GM20431 (cell line): Measurements from ENCODE around the gene HCRT.
"Not testable (repeated sequence)": the region's sequence is repeated elsewhere in the genome, so short reads cannot be mapped to it uniquely, and the experiment has no call there.

Source experiments
- in situ Hi-C: fragments of 300-500 bp; cut with MseI, MboI; formaldehyde crosslinking; loops from one replicate; pipeline ENCODE4 v1.15.0; 2020; ENCODE audit warnings: low sequenced_read_pairs; ENCODE audit not compliant: unreplicated experiment

HCRT gene

GRCh38 chr17:42153919-42154742 lies 31.1 kb downstream of the HCRT start:
- in situ Hi-C loops: no loop called here

- in situ Hi-C loops: no loop called here
Measured at GRCh38 chr17:42146911-42147607, 38.2 kb downstream of the HCRT start.

GRCh38 chr17:42143138-42143537 lies 42.1 kb downstream of the HCRT start:
- in situ Hi-C loops: not testable (repeated sequence)

- in situ Hi-C loops: no loop called here
Measured at GRCh38 chr17:42142371-42142896, 42.8 kb downstream of the HCRT start.

GRCh38 chr17:42141382-42141781 lies 43.9 kb downstream of the HCRT start:
- in situ Hi-C loops: no loop called here

- in situ Hi-C loops: not testable (repeated sequence)
Measured at GRCh38 chr17:42140690-42141089, 44.6 kb downstream of the HCRT start.

- in situ Hi-C loops: no loop called here
Measured at GRCh38 chr17:42138749-42139492, 46.3 kb downstream of the HCRT start.

- in situ Hi-C loops: no loop called here
Measured at GRCh38 chr17:42136654-42137051, 48.6 kb downstream of the HCRT start.

- in situ Hi-C loops: no loop called here
Measured at GRCh38 chr17:42135664-42136653, 49.3 kb downstream of the HCRT start.

GRCh38 chr17:42135151-42135550 lies 50.1 kb downstream of the HCRT start:
- in situ Hi-C loops: no loop called here
